Measurements from ENCODE around the gene ZNF827.

DNA sequence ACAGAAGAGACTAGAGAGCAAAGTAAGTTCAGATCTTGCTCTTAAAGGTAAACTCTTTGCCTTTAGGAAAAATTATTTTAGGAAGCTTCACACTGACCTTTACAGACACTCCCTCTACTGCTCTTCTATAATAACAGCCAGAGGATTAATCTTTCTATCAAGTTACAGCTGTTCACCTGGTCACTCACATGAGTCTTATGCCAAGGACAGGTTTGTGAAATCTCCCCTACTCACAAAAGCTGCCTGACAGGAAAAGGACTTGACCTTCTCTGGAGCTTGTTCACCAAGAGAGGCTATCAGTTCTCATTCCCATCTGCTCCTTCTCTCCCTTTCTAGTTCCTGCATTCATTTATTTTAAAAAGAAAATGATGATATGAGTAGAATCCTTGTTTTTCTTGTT, 141.3 kb downstream of the ZNF827 start:
- TF ChIP-seq CTCF (IDR thresholded peaks at IDR 0.05): no peak
- no peak for TF ChIP-seq POLR2AphosphoS5 (IDR thresholded peaks at IDR 0.05)
